SHP77 (cell line): ENCODE data around the gene ATP8B3.

Source experiments
- DNase-seq, 2 experiments: peaks; one replicate each; lab custom pipeline; 2025; lab: John Stamatoyannopoulos, UW

The ATP8B3 gene

DNA sequence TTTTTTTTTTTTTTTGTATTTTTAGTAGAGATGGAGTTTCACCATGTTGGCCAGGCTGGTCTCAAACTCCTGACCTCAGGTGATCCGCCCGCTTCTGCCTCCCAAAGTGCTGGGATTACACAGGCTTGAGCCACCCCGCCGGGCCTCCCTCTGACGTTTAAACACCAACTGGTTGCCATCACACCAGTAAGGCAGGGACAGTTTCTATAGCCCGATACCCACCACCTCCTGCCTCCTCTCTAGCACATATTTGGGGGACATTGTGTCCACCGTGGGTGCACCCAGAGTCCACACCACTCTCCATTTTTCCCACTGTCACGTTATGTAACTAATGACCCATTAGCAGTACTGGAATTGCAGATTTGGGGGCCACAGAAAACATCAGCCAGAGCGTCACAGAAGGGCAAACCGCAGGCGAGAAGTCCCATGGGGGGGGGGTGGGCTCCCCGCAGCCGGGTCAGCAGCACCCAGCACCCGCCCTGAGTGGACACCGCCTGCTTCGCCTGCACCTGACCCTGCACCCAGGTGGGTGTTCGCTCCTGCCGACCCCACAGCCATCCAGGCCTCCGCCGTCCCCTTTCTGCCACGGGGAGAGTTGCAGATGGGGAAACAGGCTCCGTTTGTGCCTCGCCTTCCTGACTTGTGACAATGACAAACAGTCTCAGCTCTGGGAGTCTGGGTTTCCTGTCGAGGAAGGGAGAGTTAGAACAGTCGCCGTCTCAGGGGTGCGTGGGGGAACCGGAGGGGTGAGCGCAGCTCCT lies 55.2 kb downstream of the ATP8B3 start:
- DNase-seq = no peak

DNA sequence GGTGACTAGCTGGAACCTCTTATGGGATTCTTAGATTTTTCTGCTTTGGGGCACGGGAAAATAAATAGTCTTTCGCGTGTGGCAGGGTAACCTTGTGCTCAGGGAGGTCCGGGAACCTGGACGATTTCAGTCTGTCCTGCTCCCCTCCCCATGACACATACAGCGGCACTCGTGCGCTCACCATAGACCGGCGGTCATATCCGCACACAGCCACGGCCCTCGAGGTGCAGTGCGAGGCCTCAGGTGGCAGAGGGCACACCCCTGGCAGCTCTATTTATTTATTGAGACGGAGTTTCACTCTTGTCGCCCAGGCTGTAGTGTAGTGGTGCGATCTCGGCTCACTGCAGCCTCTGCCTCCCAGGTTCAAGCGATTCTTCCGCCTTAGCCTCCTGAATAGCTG lies 55.8 kb downstream of the ATP8B3 start:
- no peak for DNase-seq

DNA sequence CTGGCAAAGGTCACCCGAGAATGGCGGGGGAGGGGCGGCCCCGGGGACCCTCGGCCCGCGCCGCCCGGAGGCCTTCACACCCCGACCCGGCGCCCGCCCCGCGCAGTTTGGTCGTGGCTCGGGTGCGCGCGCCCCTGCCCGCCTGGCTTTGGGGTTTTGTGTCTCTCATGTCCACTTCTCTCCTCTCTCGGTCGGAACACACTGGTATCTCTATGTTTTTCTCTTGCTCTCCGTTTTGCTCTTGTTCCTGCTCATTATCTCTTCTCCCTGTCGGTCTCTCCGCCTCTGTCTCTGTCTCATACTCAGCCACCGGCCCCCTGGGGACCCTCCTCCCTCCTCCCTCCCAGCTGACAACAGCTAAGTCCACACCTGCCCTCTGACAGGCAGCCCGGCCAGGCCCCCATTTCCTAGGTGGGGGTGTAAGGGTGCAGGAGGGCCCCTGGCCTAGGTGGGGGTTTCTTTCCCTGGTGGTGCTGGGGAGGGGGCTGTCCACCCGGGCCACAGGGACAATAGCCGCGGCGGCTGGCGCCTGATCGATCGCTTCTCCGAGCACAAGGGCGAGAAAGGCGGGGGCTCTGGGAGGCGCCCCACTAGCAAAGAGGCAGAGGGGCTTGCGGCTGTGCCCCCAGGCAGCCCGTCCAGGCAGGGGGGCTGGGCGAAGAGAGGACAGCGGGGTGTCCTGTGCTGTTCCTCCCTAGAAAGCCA lies 56.5 kb downstream of the ATP8B3 start:
- no peak for DNase-seq

DNA sequence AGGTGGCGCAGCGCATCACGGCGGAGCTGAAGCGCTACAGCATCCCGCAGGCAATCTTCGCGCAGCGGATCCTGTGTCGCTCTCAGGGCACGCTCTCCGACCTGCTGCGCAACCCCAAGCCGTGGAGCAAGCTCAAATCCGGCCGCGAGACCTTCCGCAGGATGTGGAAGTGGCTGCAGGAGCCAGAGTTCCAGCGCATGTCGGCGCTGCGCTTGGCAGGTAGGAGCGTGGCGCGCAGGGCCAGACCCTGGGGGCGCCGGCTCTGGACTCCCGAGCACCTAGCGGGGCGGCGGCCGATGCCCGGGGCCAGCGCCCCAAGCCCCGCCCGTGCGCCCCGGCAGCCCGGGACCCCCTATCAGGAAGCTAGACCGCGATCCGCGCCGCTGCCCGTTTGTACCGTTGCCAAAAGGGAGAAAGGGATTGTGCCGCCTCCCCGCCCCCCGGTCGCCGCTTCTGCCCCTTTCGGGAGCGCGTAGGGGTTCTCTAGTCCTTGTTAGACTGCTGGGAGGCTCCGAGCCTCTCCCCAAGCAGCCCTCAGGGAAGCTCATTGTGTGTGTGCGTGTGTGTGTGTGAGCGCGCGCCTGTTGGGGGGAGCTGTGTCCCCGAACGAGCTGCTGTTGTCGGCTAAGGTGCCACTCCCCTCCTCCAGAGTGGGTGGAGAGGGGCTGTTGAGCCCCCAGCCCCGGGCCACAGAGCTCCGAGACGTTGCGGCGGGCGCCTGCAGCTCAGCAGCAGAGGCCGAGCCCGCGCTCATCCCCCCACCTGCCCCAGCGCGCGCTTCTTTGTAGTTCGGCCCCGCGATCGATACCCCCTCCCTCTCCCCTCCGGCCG lies 57.2 kb downstream of the ATP8B3 start:
- no peak for DNase-seq

DNA sequence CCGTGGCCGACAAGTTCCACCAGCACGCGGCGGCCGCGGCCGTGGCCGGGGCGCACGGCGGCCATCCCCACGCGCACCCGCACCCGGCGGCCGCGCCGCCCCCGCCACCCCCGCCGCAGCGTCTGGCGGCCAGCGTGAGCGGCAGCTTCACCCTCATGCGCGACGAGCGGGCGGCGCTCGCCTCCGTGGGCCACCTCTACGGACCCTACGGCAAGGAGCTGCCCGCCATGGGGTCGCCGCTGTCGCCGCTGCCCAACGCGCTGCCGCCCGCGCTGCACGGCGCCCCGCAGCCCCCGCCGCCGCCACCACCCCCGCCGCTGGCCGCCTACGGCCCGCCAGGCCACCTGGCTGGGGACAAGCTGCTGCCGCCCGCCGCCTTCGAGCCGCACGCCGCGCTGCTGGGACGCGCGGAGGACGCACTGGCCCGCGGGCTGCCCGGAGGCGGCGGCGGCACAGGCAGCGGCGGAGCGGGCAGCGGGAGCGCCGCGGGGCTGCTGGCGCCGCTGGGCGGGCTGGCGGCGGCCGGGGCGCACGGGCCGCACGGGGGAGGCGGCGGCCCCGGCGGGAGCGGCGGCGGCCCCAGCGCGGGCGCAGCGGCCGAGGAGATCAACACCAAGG lies 57.9 kb downstream of the ATP8B3 start:
- no peak for DNase-seq

DNA sequence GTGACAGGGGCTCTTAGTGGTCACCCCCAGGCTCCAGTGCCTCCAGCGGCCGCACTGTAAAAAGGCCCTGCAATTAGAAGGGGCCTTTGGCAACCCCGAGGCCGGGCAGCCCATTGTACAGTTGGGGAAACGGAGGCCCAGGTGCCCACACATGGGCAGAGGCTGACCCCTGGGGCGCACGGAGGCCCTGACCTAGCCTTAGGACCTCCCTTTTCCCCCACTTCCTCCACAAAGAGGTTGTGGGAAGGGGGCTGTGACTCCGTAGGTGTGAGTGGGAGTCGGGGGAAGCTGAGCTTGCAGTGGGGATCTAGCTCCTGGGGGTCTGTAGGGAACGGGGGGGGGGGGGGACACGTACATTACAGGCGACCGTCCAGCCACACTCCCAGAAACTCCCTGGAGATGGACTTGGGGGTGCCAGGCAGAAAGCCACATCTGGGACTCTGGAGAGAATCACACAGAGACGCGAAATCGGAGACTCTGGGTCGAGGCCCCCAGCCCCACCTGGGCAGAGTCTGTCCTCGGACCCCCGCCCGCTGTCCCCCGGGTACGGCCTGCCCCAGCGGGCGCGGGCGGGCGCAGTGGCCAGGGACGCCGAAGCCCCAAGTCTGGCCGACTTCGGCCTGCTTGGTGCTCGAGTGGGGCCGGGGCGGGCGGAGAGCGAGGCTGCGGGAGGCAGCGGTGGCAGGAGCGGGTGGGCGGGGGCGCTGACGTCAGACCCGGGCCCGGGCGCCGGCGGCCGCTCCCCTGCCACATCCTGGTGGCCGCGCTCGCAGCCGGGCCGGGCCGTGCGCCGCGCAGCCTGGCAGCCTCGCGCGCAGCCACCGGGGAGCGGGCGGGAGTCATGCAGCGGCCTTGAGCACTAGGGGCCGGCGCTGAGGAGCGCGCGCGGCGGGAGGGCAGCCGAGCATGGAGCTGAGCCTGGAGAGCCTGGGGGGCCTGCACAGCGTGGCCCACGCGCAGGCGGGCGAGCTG lies 59.0 kb downstream of the ATP8B3 start, which contains the start of gene ONECUT3:
TSS of gene ONECUT3 (plus strand) at position 750 of the 972 bp plus-strand sequence. CDS start at position 907, 157 bp downstream.
- no peak for DNase-seq

DNA sequence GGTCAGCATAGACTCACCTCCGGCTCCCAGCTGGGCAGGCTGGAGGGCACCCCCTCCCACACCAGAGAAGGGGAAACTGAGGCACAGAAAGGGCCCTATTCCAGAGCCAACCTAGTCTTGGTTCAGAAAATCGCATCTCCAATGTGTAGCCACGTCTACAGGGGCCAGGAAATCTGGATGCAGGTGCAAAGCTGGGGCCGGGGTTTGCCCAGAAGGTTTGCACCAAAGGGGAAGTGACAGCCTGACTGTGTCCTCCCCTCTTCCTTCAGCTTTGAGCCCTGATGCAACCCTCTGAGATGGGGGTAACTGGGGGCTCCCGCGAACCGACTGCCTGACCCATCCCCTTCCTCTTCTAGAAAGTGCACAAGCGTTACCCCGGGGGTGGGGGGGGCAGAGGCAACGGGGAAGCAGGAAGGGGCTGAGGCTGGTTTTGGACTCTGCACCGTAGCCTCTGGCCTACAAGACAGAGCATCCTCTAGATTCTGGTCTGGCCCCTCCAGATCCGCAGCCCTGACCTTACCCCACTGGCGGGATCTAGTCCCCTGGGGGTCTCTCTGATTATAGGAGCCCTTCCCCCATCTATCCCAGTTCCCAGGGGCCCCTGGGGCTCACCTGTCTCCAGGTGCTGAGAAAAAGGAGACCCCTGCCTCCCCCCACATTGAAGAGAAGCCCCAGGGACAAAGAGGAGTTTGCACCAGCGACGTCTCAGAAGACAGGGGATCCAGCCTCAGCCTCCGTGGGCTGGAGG lies 59.9 kb downstream of the ATP8B3 start:
- no peak for DNase-seq

DNA sequence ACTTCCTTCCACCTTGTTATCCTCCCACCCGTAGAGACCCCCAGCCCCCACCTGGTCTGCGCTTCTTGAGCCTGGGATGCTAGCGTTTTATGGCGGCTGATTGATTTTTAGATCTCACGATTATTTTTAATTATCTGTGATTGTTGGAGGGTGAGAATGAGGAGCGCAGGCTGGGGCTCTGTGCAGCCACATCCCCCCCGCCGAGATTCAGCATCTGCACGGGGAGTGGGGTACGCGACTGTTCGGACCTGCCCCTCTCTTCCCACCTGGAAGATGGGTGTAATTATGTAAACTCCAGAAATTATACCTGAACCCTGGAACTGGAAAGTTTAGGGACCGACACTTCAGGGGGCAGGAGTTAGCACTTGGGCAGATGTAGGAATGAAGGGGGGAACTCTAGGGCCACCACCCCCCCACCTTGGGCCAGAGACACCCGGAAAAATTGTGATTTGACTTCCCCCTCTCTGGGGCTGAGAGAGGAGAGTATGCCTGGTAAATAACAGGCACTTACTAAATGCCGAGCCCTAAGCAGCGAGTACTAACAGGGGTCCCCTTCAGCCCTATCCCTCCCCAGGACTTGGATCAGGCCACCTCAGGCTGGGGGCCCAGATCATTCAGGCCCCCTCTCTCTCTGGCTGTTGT lies 60.6 kb downstream of the ATP8B3 start:
- no peak for DNase-seq

DNA sequence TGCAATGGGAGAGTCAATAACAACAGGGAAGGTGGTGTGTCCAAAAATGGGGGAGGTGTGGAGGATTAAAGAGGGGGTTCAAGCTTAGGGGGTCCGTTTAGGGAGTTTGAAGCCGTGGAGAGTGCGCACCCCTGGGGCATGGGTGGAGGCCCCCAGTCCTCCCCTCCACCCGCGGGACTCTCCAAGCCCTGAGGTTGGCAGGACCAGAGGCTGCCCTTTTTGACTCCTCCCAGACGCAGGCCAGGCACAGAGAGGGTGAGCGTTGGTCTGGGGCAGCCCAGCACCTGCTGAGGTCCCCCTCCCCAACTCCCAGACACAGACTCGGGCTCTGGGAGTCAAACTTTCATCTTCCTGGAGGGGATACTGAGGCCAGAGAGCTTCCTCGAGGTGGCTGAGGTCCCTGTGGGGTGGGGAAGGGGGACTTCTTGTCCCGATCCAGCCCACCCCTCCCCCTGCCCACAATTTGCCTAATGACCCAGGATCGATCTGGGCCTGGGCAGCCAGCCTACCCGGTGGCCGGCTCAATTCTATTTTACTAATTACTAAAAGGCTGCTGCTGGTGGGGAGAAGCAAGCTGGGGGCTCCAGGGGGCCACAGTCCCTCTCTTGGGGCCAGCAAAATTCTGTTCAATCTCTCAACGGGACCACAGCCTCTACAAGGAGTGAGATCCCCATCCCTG lies 61.6 kb downstream of the ATP8B3 start:
- no peak for DNase-seq

DNA sequence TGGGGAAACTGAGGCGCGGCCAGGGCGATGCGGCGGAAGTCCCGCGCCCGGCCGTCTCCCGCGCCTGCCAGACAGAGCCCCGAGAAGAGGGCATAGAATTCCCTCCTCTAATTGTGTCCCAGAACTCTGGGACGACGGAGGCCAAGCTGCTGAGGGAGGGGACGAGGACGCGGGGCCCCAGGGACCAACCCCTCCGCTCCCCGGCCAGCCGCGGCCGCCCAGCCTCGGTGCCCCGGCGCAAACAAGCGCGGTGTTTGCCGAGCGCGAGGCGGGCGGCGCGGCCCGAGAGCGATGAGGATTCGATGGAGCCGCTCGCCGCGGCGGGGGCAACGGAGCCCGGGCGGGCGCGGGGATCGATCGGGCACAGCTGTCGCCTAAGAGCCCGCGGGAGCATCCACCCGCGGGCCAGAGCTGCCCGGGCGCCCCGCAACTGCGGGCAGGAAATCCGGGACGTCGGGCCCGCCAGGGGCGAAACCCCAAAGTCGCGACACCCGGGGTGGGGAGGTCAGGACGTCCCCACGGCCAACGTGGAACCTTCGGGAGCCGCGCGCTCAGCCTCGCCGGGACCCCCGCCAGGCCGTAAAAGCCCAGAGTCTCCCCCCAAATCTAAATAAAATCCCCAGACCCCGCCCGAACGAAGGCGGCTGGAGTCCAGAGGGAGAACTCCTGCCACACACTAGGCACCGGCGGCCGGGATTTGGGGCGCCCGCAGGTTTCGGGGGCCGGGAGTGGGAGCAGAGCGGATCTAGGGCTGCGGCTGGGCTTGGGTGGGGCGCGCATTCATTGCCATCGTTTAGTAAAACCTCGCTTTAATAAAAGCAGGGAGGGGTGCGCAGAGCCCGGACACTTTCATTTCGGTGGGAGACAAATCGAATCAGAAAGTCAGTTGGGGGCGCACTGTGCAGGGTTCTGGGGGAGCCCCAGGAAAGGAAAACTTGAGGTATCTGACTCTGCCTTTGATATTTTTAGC lies 62.4 kb downstream of the ATP8B3 start:
- no peak for DNase-seq

DNA sequence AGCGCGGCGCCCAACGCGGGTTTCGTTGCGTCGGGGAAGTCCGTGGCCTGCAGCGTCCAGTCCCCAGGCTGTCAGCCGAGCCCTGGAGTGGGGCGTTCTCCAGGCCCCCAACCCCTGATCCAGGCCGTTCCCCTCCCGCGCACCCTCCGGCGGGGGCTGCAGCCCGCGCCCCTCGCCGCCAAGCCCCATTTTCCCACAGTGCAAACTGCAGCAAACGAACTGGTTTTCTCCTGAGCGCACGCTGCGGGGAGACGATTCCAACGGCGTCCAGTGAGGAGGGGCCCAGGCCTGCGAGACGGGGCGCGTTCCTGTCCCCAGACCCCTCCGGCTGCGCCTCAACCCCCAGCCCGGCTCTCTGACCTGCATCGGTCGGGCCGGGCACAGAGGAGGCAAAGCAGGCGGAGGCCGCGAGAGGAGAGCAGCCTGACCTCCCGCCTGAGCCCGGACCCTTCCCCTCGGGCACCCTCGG lies 63.2 kb downstream of the ATP8B3 start:
- no peak for DNase-seq

DNA sequence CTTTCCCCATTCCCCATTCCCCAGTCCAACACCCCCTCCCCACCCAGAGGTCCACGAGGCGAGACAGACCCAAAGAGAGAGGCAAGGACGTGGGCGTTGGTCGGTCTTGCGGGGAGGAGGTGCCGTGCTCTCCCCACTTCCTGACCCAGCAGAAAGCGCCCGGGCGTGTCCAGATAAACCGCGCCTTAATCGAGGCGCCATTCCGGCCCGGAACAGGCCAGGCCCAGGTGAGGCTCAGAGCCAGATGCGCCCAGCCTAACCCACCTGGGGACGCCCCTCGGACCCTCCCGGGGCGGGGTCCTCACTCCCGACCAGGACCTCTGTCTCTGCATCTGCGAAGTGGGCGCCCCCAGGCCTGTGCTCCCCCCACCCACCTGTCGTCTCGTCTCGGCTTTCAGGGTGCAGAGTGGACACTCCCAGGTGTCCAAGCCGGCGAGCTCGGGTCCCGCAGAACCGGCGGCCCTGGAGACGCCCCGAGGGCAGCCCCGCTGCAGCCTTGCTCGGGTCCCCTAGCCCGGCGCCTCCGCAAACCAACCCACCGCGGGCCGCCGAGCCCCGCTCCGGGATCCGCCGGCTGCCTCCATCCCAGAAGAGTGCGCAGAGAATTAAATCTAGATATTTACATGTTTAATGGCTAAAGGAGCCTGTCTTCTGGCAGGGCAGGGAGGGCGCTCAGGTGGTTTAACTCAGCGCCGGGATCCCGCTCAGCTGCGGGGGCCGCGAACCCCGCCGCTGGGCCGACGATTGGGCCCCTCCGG lies 63.8 kb downstream of the ATP8B3 start:
- DNase-seq = no peak

DNA sequence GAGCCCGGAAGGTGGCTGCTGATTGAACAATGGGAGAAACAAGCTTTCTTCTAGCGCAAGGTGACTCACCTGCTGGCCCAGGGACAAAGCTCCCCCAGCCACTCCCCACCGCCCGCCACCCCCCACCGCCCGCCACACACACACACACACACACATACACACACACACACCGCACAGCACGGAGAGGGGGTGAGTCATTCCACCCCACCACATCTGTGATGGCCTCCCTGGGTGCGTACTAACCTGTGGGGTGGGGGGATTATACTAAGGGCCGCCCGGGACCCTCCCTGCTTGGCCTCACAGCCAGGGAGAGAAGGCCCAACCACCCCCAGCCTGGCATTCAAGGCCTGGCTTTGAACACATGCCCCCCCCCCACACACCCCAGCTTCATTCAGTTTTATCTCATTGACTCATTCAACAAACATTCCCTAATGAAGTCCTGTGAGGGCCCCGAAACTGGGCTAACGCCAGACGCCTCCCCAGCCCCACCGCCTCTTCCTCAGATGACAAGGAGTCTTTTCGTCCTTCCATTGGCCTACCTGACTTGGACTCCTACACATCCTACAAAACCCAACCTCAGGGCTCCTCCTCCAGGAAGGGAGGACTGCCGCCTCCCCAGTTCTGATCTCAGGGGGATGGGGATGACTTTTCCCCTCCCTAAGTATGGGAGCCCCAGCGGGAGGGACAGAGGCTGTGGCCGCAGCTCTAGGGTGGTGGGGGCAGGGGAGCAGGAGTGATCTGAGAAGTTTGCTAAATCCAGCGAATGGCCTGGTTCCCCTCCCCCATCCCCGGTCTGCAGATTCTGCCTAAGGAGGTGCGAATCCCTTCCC lies 64.6 kb downstream of the ATP8B3 start:
- no peak for DNase-seq

DNA sequence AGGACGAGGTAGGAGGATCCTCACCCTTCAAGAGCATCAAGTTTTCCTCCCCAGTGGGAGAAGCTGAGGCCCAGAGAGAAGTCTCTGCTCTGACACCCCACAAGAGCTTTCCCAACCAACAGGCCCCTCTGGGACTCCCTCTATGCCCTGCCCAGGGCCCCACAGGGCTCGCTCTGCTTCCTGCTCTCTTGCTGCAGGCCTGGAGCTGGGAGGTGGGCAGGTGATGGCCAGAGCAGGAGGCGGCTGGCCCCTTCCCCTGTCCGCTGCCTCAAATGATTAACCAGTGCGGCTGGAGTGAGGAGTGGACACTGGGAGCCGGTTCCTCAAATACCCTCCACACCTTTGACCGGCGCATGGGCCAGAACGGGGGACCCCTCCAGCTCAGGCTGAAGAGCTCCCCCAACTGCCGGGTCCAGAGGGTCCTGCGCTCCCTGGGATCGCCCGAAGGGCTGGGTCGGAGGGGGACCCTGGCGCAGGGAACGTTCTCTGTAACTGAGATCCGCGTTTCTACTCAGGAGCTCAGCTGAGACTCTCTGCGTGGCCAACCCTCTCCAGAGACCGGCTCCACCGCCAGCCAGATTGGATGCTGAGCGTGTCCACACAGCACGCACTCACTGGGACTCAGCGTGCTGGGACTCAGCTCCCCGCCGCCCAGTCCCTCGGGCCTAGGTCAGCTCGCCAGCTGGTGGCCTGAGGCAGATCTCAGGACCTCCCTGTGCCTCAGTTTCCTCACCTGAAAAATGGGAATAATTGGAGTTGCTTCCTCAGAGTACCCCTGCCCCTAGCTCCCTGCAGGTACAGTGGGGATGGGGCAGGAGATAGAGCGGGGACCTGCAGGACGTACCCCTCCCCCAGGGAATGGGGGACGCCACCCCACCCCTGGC lies 65.4 kb downstream of the ATP8B3 start:
- DNase-seq = no peak

DNA sequence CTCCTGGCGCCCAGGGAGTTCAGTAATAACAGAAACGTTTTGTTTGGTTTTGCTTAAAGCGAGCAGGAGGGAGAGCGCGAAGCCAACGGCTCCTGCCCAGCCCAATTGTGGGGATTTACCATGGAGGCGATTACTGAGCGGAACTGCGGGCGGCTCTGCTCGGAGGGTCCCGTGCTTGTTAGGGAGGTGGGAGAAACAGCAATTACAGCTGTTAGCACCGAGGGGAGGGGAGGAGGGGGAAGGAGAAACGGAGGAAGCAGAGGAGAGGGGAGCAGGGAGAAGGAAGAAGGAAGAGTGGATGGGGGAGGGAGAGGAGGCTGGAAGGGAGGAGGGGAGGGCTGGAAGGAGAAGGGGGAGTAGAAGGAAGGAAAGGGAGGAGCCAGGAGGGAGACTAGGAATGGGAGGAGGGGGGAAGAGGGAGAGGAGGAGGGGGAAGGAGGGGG lies 66.5 kb downstream of the ATP8B3 start:
- DNase-seq = no peak
